GM10248 (cell line): ENCODE measurements around the gene DNPH1.

Source experiments
- CTCF ChIA-PET: fragments of 300-600 bp; sonication (Branson Sonifier 250); formaldehyde crosslinking; extraction: SDS; loops from one replicate; lab custom pipeline; 2021; ENCODE audit warnings: antibody characterized with exemption; lab: Yijun Ruan, JAX
- POLR2A ChIA-PET: fragments of 350-650 bp; sonication (Branson Sonifier 250); formaldehyde crosslinking; extraction: SDS; loops from one replicate; lab custom pipeline; 2020; ENCODE audit warnings: antibody characterized with exemption; lab: Yijun Ruan, JAX
- DNase-seq: peaks from one replicate; pipeline ENCODE4 v3.0.0; 2012; ENCODE audit errors: extremely low spot score
- TF ChIP-seq, protein P1 (sequence below): IDR thresholded peaks from 2 replicates; pipeline ENCODE4 v1.5.1; 2012; ENCODE audit warnings: mild to moderate bottlenecking, low read depth; ENCODE audit errors: extremely low read depth, missing control alignments, control extremely low read depth

DNPH1 gene, protein sequence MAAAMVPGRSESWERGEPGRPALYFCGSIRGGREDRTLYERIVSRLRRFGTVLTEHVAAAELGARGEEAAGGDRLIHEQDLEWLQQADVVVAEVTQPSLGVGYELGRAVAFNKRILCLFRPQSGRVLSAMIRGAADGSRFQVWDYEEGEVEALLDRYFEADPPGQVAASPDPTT

DNA sequence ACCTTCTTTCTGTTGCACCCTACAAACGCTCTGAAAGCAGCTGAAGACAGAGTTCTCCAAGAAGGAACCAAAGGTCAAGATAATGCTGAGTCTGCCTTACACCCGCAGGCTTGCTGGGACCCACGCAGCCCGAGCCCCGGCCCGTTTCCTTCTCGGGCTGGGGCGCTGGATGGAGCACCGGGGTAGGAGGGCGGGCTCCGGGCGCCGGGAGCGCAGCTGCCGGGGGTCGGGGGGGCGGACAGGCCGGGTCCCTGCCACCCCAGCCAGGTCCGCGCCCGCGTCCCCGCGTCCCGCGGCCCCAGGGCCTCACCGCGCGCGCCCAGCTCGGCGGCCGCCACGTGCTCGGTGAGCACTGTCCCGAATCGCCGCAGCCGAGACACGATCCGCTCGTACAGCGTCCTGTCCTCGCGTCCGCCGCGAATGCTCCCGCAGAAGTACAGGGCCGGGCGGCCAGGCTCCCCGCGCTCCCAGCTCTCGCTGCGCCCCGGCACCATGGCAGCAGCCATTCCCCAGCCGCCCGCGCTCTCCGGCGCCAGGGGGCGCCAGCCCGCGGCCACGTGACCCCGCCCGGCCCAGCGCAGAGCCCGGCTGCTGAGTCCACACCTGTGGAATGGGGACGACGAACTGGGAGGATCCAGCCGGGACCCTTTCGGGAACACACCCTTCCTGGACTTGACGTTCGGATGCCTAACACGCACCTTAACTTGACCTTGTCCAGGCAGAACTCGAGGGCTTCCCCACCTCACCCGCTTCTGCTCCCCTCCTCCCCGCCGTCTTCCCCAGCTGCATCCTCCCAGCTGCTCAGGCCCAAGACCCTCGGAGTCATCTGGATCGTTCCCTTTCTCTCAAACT, at the start of gene DNPH1:
Gene DNPH1 (minus strand): TSS at position 531 of the 852 bp plus-strand sequence. CDS start 25 bp downstream, at position 506.
- DNase-seq = peak; percentile 87
- POLR2A ChIA-PET = interaction anchor here (0.5 to 0.7 kb wide), 2 partner anchors 33 to 52 kb away, joined by 3 read pairs; no protein-coding TSS in a partner anchor
- TF ChIP-seq, protein P1, sequence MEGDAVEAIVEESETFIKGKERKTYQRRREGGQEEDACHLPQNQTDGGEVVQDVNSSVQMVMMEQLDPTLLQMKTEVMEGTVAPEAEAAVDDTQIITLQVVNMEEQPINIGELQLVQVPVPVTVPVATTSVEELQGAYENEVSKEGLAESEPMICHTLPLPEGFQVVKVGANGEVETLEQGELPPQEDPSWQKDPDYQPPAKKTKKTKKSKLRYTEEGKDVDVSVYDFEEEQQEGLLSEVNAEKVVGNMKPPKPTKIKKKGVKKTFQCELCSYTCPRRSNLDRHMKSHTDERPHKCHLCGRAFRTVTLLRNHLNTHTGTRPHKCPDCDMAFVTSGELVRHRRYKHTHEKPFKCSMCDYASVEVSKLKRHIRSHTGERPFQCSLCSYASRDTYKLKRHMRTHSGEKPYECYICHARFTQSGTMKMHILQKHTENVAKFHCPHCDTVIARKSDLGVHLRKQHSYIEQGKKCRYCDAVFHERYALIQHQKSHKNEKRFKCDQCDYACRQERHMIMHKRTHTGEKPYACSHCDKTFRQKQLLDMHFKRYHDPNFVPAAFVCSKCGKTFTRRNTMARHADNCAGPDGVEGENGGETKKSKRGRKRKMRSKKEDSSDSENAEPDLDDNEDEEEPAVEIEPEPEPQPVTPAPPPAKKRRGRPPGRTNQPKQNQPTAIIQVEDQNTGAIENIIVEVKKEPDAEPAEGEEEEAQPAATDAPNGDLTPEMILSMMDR = peak; percentile 93
- CTCF ChIA-PET = interaction anchor here (0.6 to 4.0 kb wide), 60 partner anchors 9 to 851 kb away, joined by 3 to 39 read pairs (median 4); partner anchors contain the start of genes CUL9, LRRC73 and ZNF318

DNA sequence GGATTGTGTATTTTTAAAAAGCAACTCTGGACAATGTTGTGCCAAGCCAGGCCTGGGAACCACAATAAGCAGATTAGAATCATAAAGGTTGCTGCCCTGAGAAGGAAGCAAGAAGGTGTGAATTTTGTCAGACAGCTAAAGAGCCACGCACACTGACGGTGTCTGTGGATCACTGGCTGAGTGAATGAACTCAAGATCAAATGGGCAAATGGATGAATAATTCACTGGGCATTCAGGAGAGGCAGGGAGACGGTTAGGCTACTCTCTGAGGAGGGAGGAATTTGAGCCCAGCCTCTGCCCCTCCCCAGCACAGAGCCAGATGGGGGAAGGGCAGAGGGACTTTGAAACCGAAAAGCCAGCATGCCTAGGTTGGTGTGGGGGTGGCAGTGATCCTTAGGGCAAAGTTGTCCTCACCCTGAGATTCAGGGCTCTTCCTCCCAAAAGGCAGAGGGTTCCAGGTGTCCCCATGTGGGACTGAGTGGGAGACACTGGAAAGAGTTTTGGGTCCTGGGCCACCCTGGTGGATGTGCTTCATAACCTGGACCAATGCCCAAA, 49.3 kb upstream of the DNPH1 start:
- TF ChIP-seq, protein P1 = no peak
- DNase-seq = no peak
- ChIA-PET POLR2A (no interaction called here), CTCF (interaction anchor here (1.0 kb wide), 1 partner anchor 160 kb away, joined by 3 read pairs; no protein-coding TSS in a partner anchor)

DNA sequence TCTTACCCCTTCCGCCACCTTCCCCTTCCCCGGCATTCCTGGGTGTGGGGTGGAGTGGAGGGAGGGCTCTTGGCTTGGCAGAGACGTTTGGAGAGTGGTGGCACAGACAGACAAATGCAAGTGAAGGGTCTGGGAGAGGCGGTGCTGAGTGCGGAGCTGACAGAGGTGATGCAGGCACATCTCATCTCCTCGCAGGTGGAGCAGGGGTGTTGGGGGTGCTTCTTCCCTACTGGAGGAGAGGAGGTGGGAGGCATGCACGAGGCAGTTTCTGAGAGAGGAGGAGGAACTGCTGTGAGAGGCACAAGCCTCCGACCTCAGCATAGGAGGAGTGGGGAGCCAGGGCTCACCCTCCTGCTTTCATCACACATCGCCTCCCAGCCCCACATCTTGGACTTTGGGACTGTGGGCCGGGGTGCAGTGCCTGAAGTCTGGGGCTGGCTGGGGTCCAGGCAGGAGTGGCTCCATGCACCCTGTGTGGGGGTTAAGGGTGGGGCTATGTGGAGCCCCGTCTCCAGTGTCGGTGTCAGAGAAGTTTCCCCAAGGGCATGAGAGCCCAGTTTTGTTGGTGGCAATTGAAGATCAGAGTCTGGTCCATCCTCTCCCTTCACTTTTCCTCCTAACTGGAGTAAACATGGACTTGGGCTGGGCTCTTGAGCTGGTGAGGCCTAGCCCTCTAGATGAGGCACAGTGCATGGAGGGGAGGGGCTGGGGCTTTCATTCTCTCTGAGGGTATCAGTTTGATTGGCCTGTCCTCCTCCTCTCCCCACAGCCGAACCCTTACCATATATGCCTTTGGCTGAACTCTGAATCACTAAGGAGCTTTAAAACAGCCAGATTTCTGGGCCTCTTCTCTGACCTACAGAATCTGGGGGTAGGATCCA, 48.6 kb upstream of the DNPH1 start:
- TF ChIP-seq, protein P1 = no peak
- ChIA-PET POLR2A (no interaction called here), CTCF (interaction anchor here (1.0 to 1.3 kb wide), 2 partner anchors 161 to 229 kb away, joined by 3 read pairs; no protein-coding TSS in a partner anchor)
- DNase-seq = no peak

DNA sequence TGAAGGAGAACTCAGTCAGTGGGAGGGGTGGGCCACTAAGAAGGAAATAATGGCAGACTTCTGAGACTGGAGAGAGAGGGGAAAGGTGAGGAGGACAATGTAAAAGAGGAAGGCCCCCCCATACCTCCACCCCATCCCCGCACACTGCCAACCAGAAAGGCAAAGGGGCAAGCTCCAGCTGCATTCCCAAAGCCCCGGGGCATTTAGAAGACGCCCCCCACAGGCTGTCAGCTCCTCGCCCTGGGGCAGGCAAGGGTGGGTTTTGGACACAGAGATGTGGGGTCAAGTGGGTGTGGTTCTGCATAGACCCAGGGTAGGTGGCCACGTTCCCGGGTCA, 48.0 kb upstream of the DNPH1 start:
- ChIA-PET CTCF (interaction anchor here (1.3 kb wide), 1 partner anchor 230 kb away, joined by 3 read pairs; no protein-coding TSS in a partner anchor), POLR2A (no interaction called here)
- no peak for DNase-seq
- TF ChIP-seq, protein P1 = no peak

DNA sequence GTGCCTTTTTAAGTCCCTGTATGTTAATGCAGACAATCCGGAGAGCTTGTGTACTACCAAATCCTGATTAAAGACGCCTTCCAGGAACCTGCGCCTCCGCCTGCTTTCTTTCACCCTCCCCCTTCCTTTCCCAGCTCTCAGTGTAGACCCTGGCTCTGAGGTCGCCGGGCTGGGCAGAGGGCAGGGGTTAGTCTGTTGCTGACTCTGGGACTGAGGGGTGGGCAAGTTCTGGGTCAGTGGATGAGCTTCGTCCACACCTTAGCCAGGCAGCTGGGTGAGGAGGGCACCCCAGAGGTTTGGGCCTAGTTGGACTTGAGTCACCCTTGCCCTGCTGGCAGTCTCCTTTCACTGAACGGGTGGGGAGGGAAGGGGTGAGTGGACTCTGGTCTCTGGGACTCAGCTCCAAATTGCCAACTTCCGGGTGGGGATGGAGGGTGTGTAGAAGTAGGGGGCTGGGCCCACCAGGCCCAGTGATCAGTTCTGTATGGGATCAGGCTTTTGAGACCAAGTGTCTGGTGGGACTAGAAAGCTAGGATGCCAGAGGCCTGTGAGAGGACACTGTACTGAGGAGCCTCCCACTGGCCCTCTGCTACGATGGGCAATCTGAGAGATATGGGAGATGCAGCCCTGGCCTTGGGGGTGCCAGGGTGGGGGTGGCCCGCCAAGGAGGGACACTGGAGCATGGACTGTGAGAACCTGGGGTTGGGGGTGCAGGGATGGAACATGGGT, 47.5 kb upstream of the DNPH1 start:
- TF ChIP-seq, protein P1 = no peak
- no peak for DNase-seq
- POLR2A ChIA-PET = no interaction called here
- CTCF ChIA-PET = interaction anchor here (1.3 kb wide), 1 partner anchor 230 kb away, joined by 3 read pairs; no protein-coding TSS in a partner anchor
